ENCODE data around the gene MAST1.

GRCh38 chr19:12828494-12828893, 9.8 kb upstream of the MAST1 start:
- TF ChIP-seq CTCF (IDR thresholded peaks at IDR 0.05; ENCODE audit: low read length) (no peak), EZH2 (optimal IDR thresholded peaks at IDR 0.05; ENCODE audit: low read depth, low read length) (no peak), EZH2phosphoT487 (IDR thresholded peaks at IDR 0.05; ENCODE audit: low read length) (no peak)

All from MM.1S (cell line).